Neural cell (in vitro differentiated cells): ENCODE measurements around the gene PRKAR1B. TPM values are rescaled to one million over a fixed set of nuclear protein-coding genes. Genes with fewer than 3 reads are reported as not detected.

ENCODE experiments used
- H2AFZ ChIP-seq: fragments of 200-600, 300-800 bp; sonication (generic), shearing (Covaris generic); 2 replicates; pipeline ENCODE4 v1.6.0; 2014; ENCODE audit warnings: low read depth, mild to moderate bottlenecking, antibody characterized with exemption, low read length, moderate library complexity
- H3F3A ChIP-seq: fragments of 200-600 bp; shearing (Covaris generic); 2 replicates; pipeline ENCODE4 v1.6.1; 2016; ENCODE audit warnings: mild to moderate bottlenecking, moderate library complexity, mixed read lengths, antibody characterized with exemption, low read length; ENCODE audit not compliant: insufficient read depth, poor library complexity, severe bottlenecking
- H3K27ac ChIP-seq: fragments of 200-600, 300-800 bp; sonication (generic), shearing (Covaris generic); 2 replicates; pipeline ENCODE4 v1.5.1; 2014; ENCODE audit warnings: mild to moderate bottlenecking, low read length, moderate library complexity
- H3K27me3 ChIP-seq: fragments of 300-800, 200-600 bp; sonication (generic), shearing (Covaris generic); 2 replicates; pipeline ENCODE4 v1.6.0; 2014; ENCODE audit warnings: mild to moderate bottlenecking, low read depth, low read length, moderate library complexity; ENCODE audit not compliant: insufficient read depth
- H3K36me3 ChIP-seq: fragments of 300-800, 200-600 bp; sonication (generic), shearing (Covaris generic); 2 replicates; pipeline ENCODE4 v1.5.1; 2014; ENCODE audit warnings: mild to moderate bottlenecking, antibody characterized with exemption, low read length, moderate library complexity; ENCODE audit not compliant: insufficient read depth
- H3K4me2 ChIP-seq: fragments of 300-800, 200-600 bp; sonication (generic), shearing (Covaris generic); 2 replicates; pipeline ENCODE4 v1.6.0; 2014; ENCODE audit warnings: mild to moderate bottlenecking, low read length
- H3K4me3 ChIP-seq: fragments of 300-800, 200-600 bp; sonication (generic), shearing (Covaris generic); 2 replicates; pipeline ENCODE4 v1.5.1; 2014; ENCODE audit warnings: mild to moderate bottlenecking, low read length, moderate library complexity
- H3K79me2 ChIP-seq: fragments of 200-600 bp; shearing (Covaris generic); replicated peaks from 2 replicates; pipeline ENCODE4 v1.6.0; 2014; ENCODE audit warnings: mild to moderate bottlenecking, low read length, moderate library complexity; ENCODE audit not compliant: insufficient read depth
- H3K9ac ChIP-seq: fragments of 300-800, 200-600 bp; sonication (generic), shearing (Covaris generic); 2 replicates; pipeline ENCODE4 v1.6.1; 2016; ENCODE audit warnings: mild to moderate bottlenecking, low read length, mixed read lengths
- H3K9me2 ChIP-seq: fragments of 200-600 bp; shearing (Covaris generic); 2 replicates; pipeline ENCODE4 v1.6.1; 2016; ENCODE audit warnings: mild to moderate bottlenecking, low read length, mixed read lengths; ENCODE audit not compliant: insufficient read depth
- H3K9me3 ChIP-seq: fragments of 200-600, 300-800 bp; sonication (generic), shearing (Covaris generic); 2 replicates; pipeline ENCODE4 v1.6.1; 2016; ENCODE audit warnings: mild to moderate bottlenecking, mixed run types, low read length, moderate library complexity, mixed read lengths
- H4K20me1 ChIP-seq: fragments of 200-600 bp; shearing (Covaris generic); 2 replicates; pipeline ENCODE4 v1.6.1; 2016; ENCODE audit warnings: mild to moderate bottlenecking, mixed run types; ENCODE audit not compliant: insufficient read depth
- EP300 ChIP-seq: fragments of 450-650 bp; conservative IDR thresholded peaks from 2 replicates; pipeline ENCODE4 v1.6.1; 2014; ENCODE audit warnings: antibody characterized with exemption, mild to moderate bottlenecking, moderate library complexity; ENCODE audit not compliant: poor library complexity, severe bottlenecking
- EZH2 ChIP-seq: fragments of 200-600, 300-800 bp; shearing (Covaris generic), sonication (generic); IDR thresholded peaks from 2 replicates; pipeline ENCODE4 v1.6.1; 2014; ENCODE audit warnings: antibody characterized with exemption, low read length, borderline replicate concordance, mild to moderate bottlenecking; ENCODE audit not compliant: insufficient read depth, poor library complexity, severe bottlenecking
- MXI1 ChIP-seq: fragments of 450-650 bp; conservative IDR thresholded peaks from 2 replicates; pipeline ENCODE4 v1.6.1; 2014; ENCODE audit warnings: antibody characterized with exemption, mild to moderate bottlenecking; ENCODE audit not compliant: poor library complexity, severe bottlenecking
- POLR2AphosphoS5 ChIP-seq: IDR thresholded peaks from 2 replicates; pipeline ENCODE4 v1.6.1; 2012
- RAD21 ChIP-seq: fragments of 450-650 bp; conservative IDR thresholded peaks from 2 replicates; pipeline ENCODE4 v1.6.1; 2014; ENCODE audit warnings: antibody characterized with exemption, mild to moderate bottlenecking, moderate library complexity
- SMC3 ChIP-seq: fragments of 450-650 bp; conservative IDR thresholded peaks from 2 replicates; pipeline ENCODE4 v1.6.1; 2014; ENCODE audit warnings: antibody characterized with exemption, mild to moderate bottlenecking, moderate library complexity; ENCODE audit not compliant: poor library complexity
- TAF1 ChIP-seq: IDR thresholded peaks from 2 replicates; pipeline ENCODE4 v1.6.1; 2012; ENCODE audit warnings: low read depth
- polyA plus RNA-seq: library from polyadenylated mRNA; depleted of rRNA; stranded (reverse); fragments of >200 nt; gene quantifications from 2 replicates; pipeline ENCODE4 v1.2.3, GENCODE V29; 2014
- TF ChIP-seq, protein P1 (sequence below): IDR thresholded peaks from 2 replicates; pipeline ENCODE4 v1.6.1; 2012; ENCODE audit warnings: borderline replicate concordance
- TF ChIP-seq, protein P2 (sequence below): fragments of 450-650 bp; IDR thresholded peaks from 2 replicates; pipeline ENCODE4 v1.5.1; 2014; ENCODE audit warnings: antibody characterized with exemption, mild to moderate bottlenecking, moderate library complexity; ENCODE audit not compliant: poor library complexity, severe bottlenecking

The PRKAR1B gene
- polyA plus RNA-seq, 1 donor from 2014 or later = 38.6 TPM

DNA sequence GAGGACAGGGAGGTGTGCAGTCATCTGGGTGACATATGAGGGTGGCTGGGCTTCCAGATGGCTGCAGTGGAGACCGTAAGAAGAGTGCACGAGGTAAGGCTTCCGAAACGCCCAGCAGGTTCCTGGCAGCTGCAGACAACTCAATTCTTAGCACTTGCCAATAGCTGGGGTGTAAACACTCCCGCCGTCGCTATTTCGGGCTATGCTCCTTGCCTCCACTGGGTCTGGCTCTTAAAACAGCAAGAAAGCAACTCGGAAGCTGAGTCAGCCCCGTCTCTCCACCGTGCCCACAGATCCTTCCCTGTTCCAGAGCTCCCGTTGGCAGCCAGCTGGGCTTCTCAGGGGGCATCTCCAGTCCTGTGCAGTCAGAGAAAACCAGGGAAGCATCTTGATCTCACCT, 201.3 kb downstream of the PRKAR1B start:
- H3K9me3 ChIP-seq = no peaks in the 10 kb centered on the region
- no peak overlapping the region for H3K9ac ChIP-seq
- no peaks in the 10 kb centered on the region for H3K79me2 ChIP-seq
- H3K27ac ChIP-seq = no peak overlapping the region
- H3K27me3 ChIP-seq = peaks cover 37% of the 10 kb centered on the region
- H3K36me3 ChIP-seq = no peaks in the 10 kb centered on the region
- no peaks in the 10 kb centered on the region for H4K20me1 ChIP-seq
- no peak overlapping the region for H2AFZ ChIP-seq
- no peaks in the 10 kb centered on the region for H3F3A ChIP-seq
- H3K9me2 ChIP-seq = no peaks in the 10 kb centered on the region
- H3K4me3 ChIP-seq = no peak overlapping the region
- TF ChIP-seq RAD21 (no peak), POLR2AphosphoS5 (no peak), EZH2 (no peak), TAF1 (no peak), SMC3 (no peak), EP300 (no peak), MXI1 (no peak)
- TF ChIP-seq, protein P1, sequence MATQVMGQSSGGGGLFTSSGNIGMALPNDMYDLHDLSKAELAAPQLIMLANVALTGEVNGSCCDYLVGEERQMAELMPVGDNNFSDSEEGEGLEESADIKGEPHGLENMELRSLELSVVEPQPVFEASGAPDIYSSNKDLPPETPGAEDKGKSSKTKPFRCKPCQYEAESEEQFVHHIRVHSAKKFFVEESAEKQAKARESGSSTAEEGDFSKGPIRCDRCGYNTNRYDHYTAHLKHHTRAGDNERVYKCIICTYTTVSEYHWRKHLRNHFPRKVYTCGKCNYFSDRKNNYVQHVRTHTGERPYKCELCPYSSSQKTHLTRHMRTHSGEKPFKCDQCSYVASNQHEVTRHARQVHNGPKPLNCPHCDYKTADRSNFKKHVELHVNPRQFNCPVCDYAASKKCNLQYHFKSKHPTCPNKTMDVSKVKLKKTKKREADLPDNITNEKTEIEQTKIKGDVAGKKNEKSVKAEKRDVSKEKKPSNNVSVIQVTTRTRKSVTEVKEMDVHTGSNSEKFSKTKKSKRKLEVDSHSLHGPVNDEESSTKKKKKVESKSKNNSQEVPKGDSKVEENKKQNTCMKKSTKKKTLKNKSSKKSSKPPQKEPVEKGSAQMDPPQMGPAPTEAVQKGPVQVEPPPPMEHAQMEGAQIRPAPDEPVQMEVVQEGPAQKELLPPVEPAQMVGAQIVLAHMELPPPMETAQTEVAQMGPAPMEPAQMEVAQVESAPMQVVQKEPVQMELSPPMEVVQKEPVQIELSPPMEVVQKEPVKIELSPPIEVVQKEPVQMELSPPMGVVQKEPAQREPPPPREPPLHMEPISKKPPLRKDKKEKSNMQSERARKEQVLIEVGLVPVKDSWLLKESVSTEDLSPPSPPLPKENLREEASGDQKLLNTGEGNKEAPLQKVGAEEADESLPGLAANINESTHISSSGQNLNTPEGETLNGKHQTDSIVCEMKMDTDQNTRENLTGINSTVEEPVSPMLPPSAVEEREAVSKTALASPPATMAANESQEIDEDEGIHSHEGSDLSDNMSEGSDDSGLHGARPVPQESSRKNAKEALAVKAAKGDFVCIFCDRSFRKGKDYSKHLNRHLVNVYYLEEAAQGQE = no peak
- TF ChIP-seq, protein P2, sequence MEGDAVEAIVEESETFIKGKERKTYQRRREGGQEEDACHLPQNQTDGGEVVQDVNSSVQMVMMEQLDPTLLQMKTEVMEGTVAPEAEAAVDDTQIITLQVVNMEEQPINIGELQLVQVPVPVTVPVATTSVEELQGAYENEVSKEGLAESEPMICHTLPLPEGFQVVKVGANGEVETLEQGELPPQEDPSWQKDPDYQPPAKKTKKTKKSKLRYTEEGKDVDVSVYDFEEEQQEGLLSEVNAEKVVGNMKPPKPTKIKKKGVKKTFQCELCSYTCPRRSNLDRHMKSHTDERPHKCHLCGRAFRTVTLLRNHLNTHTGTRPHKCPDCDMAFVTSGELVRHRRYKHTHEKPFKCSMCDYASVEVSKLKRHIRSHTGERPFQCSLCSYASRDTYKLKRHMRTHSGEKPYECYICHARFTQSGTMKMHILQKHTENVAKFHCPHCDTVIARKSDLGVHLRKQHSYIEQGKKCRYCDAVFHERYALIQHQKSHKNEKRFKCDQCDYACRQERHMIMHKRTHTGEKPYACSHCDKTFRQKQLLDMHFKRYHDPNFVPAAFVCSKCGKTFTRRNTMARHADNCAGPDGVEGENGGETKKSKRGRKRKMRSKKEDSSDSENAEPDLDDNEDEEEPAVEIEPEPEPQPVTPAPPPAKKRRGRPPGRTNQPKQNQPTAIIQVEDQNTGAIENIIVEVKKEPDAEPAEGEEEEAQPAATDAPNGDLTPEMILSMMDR = no peak
- no peak overlapping the region for H3K4me2 ChIP-seq

DNA sequence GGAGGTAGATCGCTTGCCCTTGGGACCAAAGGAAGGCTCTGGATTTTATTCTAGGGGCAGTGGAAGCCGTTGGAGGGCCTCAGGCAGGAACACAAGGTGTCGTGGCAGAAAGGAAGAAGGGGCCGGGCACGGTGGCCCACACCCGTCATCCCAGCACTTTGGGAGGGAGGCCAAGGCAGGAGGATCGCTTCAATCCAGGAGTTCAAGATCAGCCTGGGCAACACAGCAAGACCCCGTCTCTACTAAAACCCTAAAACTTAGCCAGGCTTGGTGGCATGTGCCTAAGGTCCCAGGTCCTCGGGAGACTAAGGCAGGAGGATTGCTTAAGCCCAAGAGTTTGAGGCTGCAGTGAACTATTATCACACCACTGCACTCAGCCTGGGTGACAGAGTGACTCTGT, 202.3 kb downstream of the PRKAR1B start:
- Histone ChIP-seq H2AFZ (no peak overlapping the region), H3K9me3 (no peaks in the 10 kb centered on the region), H3K4me3 (no peak overlapping the region), H3K27me3 (peaks cover 47% of the 10 kb centered on the region), H3K9ac (no peak overlapping the region), H3K79me2 (no peaks in the 10 kb centered on the region), H3K36me3 (no peaks in the 10 kb centered on the region), H3K27ac (no peak overlapping the region), H3K4me2 (no peak overlapping the region), H3K9me2 (no peaks in the 10 kb centered on the region), H4K20me1 (no peaks in the 10 kb centered on the region), H3F3A (no peaks in the 10 kb centered on the region)
- TF ChIP-seq MXI1 = no peak
- TF ChIP-seq TAF1 = no peak
- TF ChIP-seq, protein P1 = no peak
- no peak for TF ChIP-seq EZH2
- TF ChIP-seq EP300 = no peak
- TF ChIP-seq POLR2AphosphoS5 = no peak
- TF ChIP-seq, protein P2 = no peak
- TF ChIP-seq SMC3 = no peak
- no peak for TF ChIP-seq RAD21
